ENCODE data around the gene STOML2.

Gene STOML2

GRCh38 chr9:35108461-35108860 is 5.5 kb upstream of the STOML2 start:
- no peak for DNase-seq

GRCh38 chr9:35107297-35108290 is 4.7 kb upstream of the STOML2 start:
- no peak for DNase-seq

DNA sequence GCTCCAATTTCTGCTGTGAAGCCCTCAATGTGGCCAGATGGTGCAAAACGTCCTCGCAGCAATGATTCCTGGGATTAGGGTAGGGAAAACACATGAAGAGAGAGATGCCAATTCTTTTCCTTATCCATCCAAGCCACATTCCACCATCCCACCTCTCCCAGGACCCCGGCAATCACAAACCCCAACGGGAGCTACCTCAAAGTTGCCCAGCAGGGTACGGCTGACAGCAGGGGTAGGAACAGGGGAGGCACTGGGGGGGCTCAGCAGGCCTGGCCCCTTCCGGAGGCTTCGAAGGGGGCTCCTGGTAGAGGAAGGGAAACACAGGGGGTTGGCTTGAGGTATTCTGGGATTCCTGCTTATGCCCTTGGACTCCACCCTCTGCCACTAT is 3.4 kb upstream of the STOML2 start:
- DNase-seq, result no peak

GRCh38 chr9:35105571-35106342 is 2.8 kb upstream of the STOML2 start:
- no peak for DNase-seq

DNA sequence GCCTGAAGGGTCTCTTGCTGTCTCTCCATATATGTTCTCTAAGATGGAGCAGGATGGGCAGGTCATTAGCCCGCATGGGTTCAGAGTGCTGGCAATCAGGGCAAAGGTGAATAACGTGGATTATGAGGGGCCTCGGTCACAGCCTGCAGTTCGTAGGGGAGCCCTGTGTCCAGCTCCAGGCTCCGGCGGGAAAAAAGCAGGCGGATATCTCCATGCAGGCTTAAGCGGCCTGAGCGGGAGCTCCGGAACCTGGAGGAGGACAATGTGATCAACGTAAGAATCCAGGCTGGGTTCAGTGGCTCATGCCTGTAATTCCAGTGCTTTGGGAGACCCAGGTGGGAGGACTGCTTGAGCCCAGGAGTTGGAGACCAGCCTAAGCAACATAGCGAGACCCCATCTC is 2.2 kb upstream of the STOML2 start:
- DNase-seq, result no peak

DNA sequence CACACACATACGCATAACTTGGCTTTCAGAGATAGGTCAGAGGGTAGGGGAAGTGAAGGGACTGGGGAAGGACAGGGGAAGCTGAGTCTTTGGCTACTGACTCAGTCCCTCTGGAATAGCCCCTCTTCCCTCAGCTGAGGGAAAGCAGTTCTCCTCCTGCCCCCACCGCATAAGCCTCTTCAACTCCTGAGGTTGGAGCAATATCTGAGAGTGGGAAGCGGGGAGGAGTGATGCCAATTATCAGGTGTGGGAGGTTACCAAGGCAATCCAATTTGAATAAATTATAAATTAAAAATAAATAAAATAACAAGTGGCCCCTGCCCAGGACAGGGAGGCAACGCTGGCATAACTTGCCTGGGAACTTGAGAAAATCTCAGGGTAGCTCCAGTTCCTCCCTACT is 1.7 kb upstream of the STOML2 start:
- peak in 1 of 51 donors; percentile 3 for DNase-seq

- DNase-seq, result no peak
These were observed 795 bp upstream of the STOML2 start for GRCh38 chr9:35103660-35104191.

DNA sequence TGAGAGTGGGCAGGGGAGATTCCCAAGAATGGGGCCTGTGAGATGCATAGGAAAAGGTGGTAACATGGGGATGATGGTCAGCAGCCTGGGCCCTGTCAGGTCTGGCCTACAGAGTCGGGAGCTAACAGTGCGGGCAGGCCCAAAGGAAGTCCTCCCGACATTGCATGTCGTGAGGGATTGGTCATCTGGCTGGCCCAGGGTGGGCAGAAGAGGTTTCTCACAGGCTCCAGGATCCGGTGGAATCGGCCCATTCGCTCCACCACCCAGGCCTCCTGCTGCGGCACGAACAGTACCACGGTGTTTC is 514 bp downstream of the STOML2 start:
- peak in 2 of 51 donors; percentile 26 to 40 for DNase-seq

- no peak for DNase-seq
These were observed 5.4 kb downstream of the STOML2 start for GRCh38 chr9:35097573-35097972.

DNA sequence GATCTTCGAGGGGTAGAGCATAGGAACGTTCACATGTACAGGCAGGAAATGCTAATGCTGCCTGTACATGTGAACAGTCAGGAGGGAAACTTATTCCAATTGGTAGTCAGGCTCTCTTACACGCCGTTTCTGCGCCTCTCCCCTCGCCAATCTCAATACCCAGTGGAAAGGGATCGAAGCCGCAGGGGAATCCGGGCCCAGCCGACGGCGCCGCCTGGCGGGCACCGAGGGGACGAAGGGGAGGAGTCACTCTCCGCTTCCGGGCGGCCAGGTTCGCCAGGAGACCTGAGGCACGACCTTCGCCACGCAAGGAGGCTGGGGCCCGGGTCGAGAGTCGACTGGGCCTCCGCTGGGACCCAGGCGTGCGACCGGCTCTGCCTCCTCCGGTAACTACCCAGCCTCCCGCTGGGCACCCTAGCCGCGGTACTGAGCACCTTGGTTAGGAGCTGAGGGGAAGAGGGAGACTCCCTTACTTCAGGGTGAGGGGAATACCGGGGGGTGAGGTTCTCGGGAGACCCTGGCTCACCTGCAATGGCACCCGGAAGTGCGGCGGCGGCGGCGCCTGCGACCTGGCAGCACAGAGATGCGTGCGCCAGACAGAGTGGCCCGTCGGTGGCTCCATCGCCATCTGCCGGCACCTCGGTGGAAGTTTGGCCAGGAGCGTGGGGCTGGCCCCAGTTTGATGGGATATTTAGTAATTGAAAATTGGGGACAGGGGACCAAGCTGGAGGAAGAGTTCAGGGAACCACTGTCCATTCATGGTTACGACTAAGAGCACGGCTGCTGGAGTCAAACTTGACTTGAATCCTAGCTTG is 6.7 kb downstream of the STOML2 start, which contains the start of gene PIGO:
Gene PIGO (minus strand): TSS at position 557 of the 815 bp plus-strand sequence. CDS start 1,026 bp downstream, outside the sequence.
- DNase-seq, result peak in 50 of 51 donors; percentile 37 to 92 (median 78)

- DNase-seq, result no peak
These were observed 11.4 kb downstream of the STOML2 start for GRCh38 chr9:35091536-35091935.

DNA sequence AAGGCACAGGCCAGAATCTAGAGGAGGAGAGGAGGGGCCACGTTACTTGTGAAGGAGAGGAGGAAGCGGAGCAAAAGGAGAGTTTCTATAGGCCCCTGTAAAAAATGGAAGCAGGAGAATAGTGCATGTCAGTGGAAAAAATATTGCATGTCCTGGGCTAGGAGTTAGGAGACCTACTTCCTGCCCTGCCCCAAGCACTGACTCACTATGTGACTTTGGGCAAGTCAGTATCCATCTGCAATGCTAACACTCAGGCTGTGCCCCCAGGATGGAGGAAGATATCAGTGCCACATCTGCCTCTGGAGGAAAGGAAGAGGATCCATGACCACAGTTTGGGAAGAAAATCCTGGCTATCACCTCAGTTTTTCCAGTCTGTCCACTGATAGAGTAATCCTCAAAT is 13.5 kb downstream of the STOML2 start:
- DNase-seq, result no peak

- DNase-seq, result no peak
These were observed 17.9 kb downstream of the STOML2 start for GRCh38 chr9:35085078-35085477.

DNA sequence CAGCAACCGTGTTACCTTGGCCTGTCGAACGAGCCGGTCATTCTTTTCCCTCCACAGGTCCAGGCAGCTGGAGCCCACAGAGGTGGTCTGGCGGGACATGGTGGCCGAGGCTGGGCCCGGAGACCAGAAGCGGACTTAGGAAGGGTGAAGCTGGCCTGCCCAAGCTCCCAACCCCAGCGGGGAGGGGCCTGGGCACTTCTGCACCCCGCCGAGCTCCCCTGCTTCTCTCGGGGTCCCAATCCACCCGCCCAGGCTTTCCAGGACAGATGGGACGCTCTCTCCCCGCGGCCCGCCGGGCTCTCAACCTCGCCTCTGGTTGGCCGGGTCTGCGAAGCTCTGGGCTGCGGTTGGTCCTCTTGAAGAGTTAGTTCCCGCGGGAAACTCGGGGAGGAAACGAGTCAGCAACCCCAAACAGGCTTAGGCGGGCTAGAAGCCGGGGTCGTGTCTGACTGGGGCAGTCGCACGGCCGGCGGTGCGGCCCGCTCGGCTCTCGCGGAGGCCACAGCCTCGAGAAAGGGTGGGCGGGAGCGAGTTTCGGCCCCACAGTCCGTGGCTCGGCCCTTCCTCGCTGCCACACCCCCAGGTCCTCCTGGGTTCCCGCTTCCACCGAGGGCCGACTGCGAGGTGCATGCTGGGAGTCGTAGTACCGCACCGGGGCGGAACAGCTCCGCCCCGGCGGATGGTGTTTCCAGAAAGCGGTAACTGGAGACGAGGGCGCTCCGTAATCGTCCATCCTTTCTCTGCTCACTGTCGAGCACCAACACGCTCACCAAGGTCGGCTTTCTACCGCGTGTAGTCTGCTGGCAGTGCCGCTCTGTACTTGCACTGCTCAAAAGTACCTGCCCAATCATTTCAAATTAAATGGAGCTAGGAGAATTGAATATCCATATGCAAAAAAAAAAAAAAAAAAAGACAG is 23.2 kb downstream of the STOML2 start, which contains the start of gene FANCG:
Gene FANCG (minus strand): TSS at position 517 of the 916 bp plus-strand sequence. CDS start 418 bp downstream, at position 99.
- peak; percentile 53 to 96 (median 86) for DNase-seq

DNA sequence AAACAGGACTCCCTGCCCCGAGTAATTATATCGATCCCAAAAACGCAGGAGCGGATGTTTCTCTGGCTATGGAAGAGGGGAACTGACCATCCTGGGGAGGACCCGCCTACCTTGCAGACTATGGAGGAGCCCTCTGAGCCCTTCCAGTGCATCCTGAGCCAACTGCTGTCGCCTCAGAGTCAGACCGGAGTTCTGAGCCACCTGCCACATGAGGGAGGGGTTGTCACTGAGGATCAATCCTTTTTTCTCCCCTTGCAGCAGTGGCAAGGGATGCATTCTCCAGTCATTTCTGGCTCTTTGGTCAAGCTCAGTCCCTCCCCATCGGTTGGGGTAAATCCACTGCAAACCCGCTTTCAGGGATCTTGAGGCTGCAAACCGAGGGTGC is 23.9 kb downstream of the STOML2 start:
- peak in 1 of 51 donors; percentile 38 for DNase-seq

DNA sequence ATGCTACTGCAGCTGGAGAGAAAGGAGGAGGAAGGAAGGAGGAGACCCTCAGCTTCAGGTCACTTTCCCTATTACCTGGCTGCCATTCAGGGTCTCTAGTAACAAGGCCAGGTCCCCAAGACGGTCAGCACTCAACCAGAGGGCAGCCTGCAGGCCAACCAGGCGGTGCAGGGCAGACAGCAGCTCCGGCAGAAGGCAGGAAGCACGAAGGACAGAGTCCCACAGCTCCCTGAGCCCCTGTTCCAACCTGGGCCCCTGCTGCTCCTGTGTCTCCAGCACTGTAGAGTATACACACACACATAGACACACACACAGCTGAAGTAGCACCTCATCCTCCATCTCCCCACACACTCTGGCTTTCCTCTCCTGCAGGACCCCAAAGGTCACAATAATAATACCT is 24.9 kb downstream of the STOML2 start:
- DNase-seq, result no peak

DNA sequence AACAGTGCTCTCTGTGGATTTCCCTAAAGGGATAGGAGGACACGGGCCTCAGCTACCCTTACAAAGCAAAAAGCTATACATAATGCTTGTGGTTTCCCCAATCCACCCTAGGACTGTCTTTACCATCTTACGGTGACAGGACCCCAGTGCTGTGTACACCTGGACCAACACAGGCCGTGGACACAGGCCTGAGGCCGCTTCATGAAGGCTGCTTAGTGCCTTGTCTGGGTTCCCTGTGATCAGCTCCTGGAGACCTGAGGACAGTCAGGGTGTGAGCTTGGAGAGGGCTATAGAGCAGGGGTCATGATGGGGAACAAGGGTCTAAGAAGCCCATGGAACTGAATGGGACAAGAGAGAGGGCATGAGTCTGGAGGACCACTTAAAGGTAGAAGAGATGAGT is 26.1 kb downstream of the STOML2 start:
- DNase-seq, result no peak

GRCh38 chr9:35075358-35075757 is 27.6 kb downstream of the STOML2 start:
- DNase-seq, result no peak

DNA sequence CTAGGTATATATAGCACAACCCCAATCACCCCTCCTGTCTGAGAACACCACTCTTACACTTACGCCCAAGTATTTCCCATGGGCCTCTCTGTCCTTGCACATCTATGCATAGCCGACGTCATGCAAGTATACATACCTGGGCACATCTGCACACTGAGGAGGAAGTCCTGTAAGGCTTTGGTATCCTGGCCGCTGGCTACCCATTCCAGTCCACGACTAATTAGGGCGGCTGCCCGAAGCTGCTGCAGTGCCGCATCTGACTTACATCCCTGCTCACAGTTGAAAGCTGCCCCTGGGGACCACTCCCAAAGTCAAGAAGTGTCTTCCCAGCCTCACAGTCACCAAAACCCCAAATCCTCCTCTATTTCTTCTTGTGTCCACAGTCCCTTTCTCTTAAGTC is 28.1 kb downstream of the STOML2 start:
- DNase-seq, result no peak

GRCh38 chr9:35074141-35074540 is 28.8 kb downstream of the STOML2 start:
- DNase-seq, result no peak
